Measurements from ENCODE around the gene C2CD2L. TPM values are rescaled to one million over a fixed set of nuclear protein-coding genes. Genes with fewer than 3 reads are reported as not detected.

Gene C2CD2L
- total RNA-seq, 1 experiment from 2014 or later, result 16.8 TPM

DNA sequence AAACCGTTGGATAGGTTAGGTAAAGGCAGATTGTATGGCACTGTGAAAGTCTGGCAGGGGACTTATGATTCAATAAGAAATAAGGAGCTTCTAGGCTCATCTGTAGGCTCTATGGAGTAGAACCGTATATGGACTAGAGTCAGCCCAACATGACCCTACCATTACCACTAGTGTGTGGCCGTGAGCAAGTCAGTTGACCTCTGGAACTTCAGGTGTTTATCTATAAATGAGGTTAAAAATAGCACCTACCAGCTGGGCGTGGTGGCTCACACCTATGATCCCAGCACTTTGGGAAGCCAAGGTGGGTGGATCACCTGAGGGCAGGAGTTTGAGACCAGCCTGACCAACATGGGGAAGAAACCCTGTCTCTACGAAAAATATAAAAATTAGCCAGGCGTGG is 18.7 kb downstream of the C2CD2L start:
- TF ChIP-seq EZH2phosphoT487 (IDR thresholded peaks at IDR 0.05; ENCODE audit: borderline replicate concordance, low read length), result no peak
- no peak overlapping the region for H3K27ac ChIP-seq (ENCODE audit: low read length)

DNA sequence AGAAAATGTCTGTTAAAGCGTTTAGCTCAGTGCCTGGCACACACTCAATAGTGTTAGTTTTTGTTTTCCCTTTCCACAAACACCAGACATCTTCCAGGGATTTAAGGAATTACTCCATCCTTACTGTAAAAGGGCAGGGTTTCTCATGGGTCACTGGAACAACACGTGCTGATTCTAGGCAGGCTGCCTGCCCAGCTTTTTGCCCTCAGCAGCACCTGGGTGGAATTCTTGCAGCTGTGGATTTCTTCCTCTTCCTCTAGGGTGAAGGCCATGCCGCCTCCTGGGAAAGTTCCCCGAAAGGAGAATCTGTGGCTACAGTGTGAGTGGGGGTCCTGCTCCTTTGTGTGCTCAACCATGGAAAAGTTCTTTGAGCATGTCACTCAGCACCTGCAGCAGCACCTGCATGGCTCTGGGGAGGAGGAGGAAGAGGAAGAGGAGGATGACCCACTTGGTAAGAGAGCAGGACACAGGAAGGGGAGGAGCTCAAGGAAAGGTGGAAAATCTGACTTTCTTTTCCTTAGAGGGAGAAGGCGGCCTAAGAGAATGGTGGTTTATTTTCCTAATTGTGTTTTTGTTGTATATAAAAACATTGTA is 19.6 kb downstream of the C2CD2L start:
- DNase-seq (no peak), ATAC-seq (no peak)
- H3K4me1 ChIP-seq (ENCODE audit: insufficient read depth, low read length), result peaks cover 6% of the 10 kb centered on the region
- no peak overlapping the region for H2AFZ ChIP-seq (ENCODE audit: low read length)
- H3K9me2 ChIP-seq (replicated peaks; ENCODE audit: low read length), result no peaks in the 10 kb centered on the region
- ChIA-PET CTCF (interaction anchor here (0.5 kb wide), 1 partner anchor 79 kb away, joined by 4 read pairs; the partner anchor contains the start of gene CBL), POLR2A (ENCODE audit: unreplicated experiment) (no interaction called here)
- H3K79me2 ChIP-seq (ENCODE audit: low read length), result peaks cover 25% of the 10 kb centered on the region
- no peak overlapping the region for H3K4me3 ChIP-seq (ENCODE audit: low read length)
- TF ChIP-seq EZH2 (IDR thresholded peaks at IDR 0.05; ENCODE audit: low read length, unreplicated experiment) (no peak), EZH2phosphoT487 (IDR thresholded peaks at IDR 0.05; ENCODE audit: borderline replicate concordance, low read length) (no peak)
- TF ChIP-seq, protein P1, sequence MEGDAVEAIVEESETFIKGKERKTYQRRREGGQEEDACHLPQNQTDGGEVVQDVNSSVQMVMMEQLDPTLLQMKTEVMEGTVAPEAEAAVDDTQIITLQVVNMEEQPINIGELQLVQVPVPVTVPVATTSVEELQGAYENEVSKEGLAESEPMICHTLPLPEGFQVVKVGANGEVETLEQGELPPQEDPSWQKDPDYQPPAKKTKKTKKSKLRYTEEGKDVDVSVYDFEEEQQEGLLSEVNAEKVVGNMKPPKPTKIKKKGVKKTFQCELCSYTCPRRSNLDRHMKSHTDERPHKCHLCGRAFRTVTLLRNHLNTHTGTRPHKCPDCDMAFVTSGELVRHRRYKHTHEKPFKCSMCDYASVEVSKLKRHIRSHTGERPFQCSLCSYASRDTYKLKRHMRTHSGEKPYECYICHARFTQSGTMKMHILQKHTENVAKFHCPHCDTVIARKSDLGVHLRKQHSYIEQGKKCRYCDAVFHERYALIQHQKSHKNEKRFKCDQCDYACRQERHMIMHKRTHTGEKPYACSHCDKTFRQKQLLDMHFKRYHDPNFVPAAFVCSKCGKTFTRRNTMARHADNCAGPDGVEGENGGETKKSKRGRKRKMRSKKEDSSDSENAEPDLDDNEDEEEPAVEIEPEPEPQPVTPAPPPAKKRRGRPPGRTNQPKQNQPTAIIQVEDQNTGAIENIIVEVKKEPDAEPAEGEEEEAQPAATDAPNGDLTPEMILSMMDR (conservative IDR thresholded peaks at IDR 0.05; ENCODE audit: low read depth, low read length), result no peak
- intact Hi-C loops (cut with micrococcal nuclease), result no loop called here
- no peaks in the 10 kb centered on the region for H4K20me1 ChIP-seq (ENCODE audit: low read length)
- no peak overlapping the region for H3K4me2 ChIP-seq (ENCODE audit: low read length)
- H3F3A ChIP-seq (ENCODE audit: low read length, unreplicated experiment), result no peaks in the 10 kb centered on the region
- H3K9ac ChIP-seq (ENCODE audit: low read length), result no peak overlapping the region
- peaks cover 12% of the 10 kb centered on the region; the same call in 1 of the 2 replicates for H3K36me3 ChIP-seq (ENCODE audit: low read depth, low read length)
- H3K27ac ChIP-seq (ENCODE audit: low read length), result no peak overlapping the region
- H3K9me3 ChIP-seq (ENCODE audit: low read length), result no peaks in the 10 kb centered on the region
- H3K27me3 ChIP-seq (ENCODE audit: low read length), result no peaks in the 10 kb centered on the region
- no TSS peak for BruUV-seq (replicated peaks)

More for the DNA sequence above, 18.7 kb downstream of the C2CD2L start:
- no peak for DNase-seq
- intact Hi-C loops (cut with micrococcal nuclease), result no loop called here
- ATAC-seq, result no peak
- Histone ChIP-seq H3K79me2 (ENCODE audit: low read length) (peaks cover 29% of the 10 kb centered on the region), H2AFZ (ENCODE audit: low read length) (no peak overlapping the region), H4K20me1 (ENCODE audit: low read length) (no peaks in the 10 kb centered on the region), H3K9me3 (ENCODE audit: low read length) (no peaks in the 10 kb centered on the region), H3K4me1 (ENCODE audit: insufficient read depth, low read length) (peaks cover 8% of the 10 kb centered on the region), H3K36me3 (ENCODE audit: low read depth, low read length) (peaks cover 7% of the 10 kb centered on the region; the same call in 1 of the 2 replicates), H3K9ac (ENCODE audit: low read length) (no peak overlapping the region), H3K4me2 (ENCODE audit: low read length) (no peak overlapping the region), H3F3A (ENCODE audit: low read length, unreplicated experiment) (no peaks in the 10 kb centered on the region), H3K27me3 (ENCODE audit: low read length) (no peaks in the 10 kb centered on the region), H3K9me2 (replicated peaks; ENCODE audit: low read length) (no peaks in the 10 kb centered on the region), H3K4me3 (ENCODE audit: low read length) (no peak overlapping the region)
- no TSS peak for BruUV-seq (replicated peaks)
- CTCF ChIA-PET, result no interaction called here
- POLR2A ChIA-PET (ENCODE audit: unreplicated experiment), result no interaction called here

DNA sequence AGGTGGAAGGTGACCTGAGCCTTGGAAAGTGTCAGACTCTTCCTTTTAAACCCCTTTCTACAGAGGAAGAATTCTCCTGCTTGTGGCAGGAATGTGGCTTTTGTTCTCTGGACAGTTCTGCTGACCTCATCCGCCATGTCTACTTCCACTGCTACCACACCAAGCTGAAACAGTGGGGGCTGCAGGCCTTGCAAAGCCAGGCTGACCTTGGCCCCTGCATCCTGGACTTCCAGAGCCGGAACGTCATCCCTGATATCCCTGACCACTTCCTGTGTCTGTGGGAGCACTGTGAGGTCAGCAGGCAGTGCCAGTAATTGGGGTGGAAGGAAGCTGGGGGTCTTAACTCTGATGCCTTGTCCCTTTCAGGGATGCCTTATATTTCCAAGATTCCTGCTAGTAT is 23.5 kb downstream of the C2CD2L start:
- intact Hi-C loops (cut with micrococcal nuclease), result no loop called here
- BruUV-seq (replicated peaks), result no TSS peak
- no peaks in the 10 kb centered on the region for H3F3A ChIP-seq (ENCODE audit: low read length, unreplicated experiment)
- ChIA-PET POLR2A (ENCODE audit: unreplicated experiment) (no interaction called here), CTCF (no interaction called here)
- no peak overlapping the region for H3K4me3 ChIP-seq (ENCODE audit: low read length)
- DNase-seq (no peak), ATAC-seq (no peak)
- no peaks in the 10 kb centered on the region for H3K9me2 ChIP-seq (replicated peaks; ENCODE audit: low read length)
- H3K4me2 ChIP-seq (ENCODE audit: low read length), result no peak overlapping the region
- H3K27me3 ChIP-seq (ENCODE audit: low read length), result no peaks in the 10 kb centered on the region
- no peak overlapping the region for H3K27ac ChIP-seq (ENCODE audit: low read length)
- peaks cover 17% of the 10 kb centered on the region; the same call in 1 of the 2 replicates for H3K36me3 ChIP-seq (ENCODE audit: low read depth, low read length)
- no peaks in the 10 kb centered on the region for H3K9me3 ChIP-seq (ENCODE audit: low read length)
- H4K20me1 ChIP-seq (ENCODE audit: low read length), result no peaks in the 10 kb centered on the region
- no peaks in the 10 kb centered on the region for H3K79me2 ChIP-seq (ENCODE audit: low read length)
- no peak overlapping the region for H2AFZ ChIP-seq (ENCODE audit: low read length)
- H3K4me1 ChIP-seq (ENCODE audit: insufficient read depth, low read length), result no peaks in the 10 kb centered on the region; the same call in 1 of the 2 replicates
- TF ChIP-seq, protein P1 (conservative IDR thresholded peaks at IDR 0.05; ENCODE audit: low read depth, low read length), result no peak
- TF ChIP-seq EZH2phosphoT487 (IDR thresholded peaks at IDR 0.05; ENCODE audit: borderline replicate concordance, low read length), result no peak
- TF ChIP-seq EZH2 (IDR thresholded peaks at IDR 0.05; ENCODE audit: low read length, unreplicated experiment), result no peak
- H3K9ac ChIP-seq (ENCODE audit: low read length), result no peak overlapping the region

All from PC-3 (cell line).